Measurements from ENCODE around the gene SESN1. TPM values are rescaled to one million over a fixed set of nuclear protein-coding genes. Genes with fewer than 3 reads are reported as not detected.
A peak's percentile ranks its signal among the peaks of the same experiment; 100 is the strongest.
"Not testable (repeated sequence)": the region's sequence is repeated elsewhere in the genome, so short reads cannot be mapped to it uniquely, and the experiment has no call there.

The SESN1 gene
- total and polyA plus RNA-seq, 2 donors (not counting 1 experiment from before 2014, with no cell fraction given), result 16.2 to 28.6 TPM

GRCh38 chr6:109118337-109118736, 23.7 kb upstream of the SESN1 start:
- no peak for TF ChIP-seq CTCF (IDR thresholded peaks at IDR 0.05)
- no peak for TF ChIP-seq EZH2 (IDR thresholded peaks at IDR 0.05; ENCODE audit: borderline replicate concordance, insufficient read depth, low read depth, low read length, poor library complexity, severe bottlenecking)
- H3K27ac Mint-ChIP-seq, result peak overlapping the region; percentile 50
- H3K9me3 Mint-ChIP-seq (ENCODE audit: insufficient read depth), result no peaks in the 10 kb centered on the region
- no peak overlapping the region for H3K9ac ChIP-seq (ENCODE audit: low read length)
- no peak overlapping the region for H2AFZ ChIP-seq (ENCODE audit: insufficient read depth, low read depth, low read length, poor library complexity, severe bottlenecking)
- intact Hi-C loops (cut with micrococcal nuclease), result no loop called here
- H3K4me3 ChIP-seq (ENCODE audit: control extremely low read depth in 1 of 5, extremely low read depth in 1 of 5, insufficient read depth in 1 of 5, low read depth in 2 of 5, low read length in 4 of 5), result no peak overlapping the region
- H3K4me2 ChIP-seq (replicated peaks; ENCODE audit: low read depth, low read length, poor library complexity, severe bottlenecking), result no peak overlapping the region
- H3K27ac ChIP-seq (ENCODE audit: low read length in 2 of 2), result no peak overlapping the region
- peaks cover 44% of the 10 kb centered on the region for H3K4me1 Mint-ChIP-seq
- no peak for DNase-seq
- no peaks in the 10 kb centered on the region for H3K27me3 Mint-ChIP-seq
- H3K9me3 ChIP-seq (ENCODE audit: control extremely low read depth in 1 of 3, control insufficient read depth in 2 of 3, insufficient read depth in 1 of 3, low read length in 2 of 3), result no peaks in the 10 kb centered on the region
- no peaks in the 10 kb centered on the region for H3K36me3 ChIP-seq (replicated peaks in 1 of 2; ENCODE audit: control extremely low read depth in 1 of 2, control insufficient read depth in 1 of 2, extremely low read depth in 1 of 2, insufficient read depth in 2 of 2, low read length in 1 of 2)
- peaks cover 17% of the 10 kb centered on the region for H3K79me2 ChIP-seq (ENCODE audit: control insufficient read depth, insufficient read depth, low read length)
- H3K4me1 ChIP-seq (ENCODE audit: control insufficient read depth in 2 of 2, insufficient read depth in 2 of 2, low read length in 2 of 2), result peaks cover 25 to 41% of the 10 kb centered on the region in 2 donors
- no peak for ATAC-seq (ENCODE audit: low read depth)
- H3K4me3 Mint-ChIP-seq, result peak overlapping the region; percentile 14
- WGBS (ENCODE audit: insufficient coverage), result no CpG with 5 or more reads among the region's 5 CpGs
- POLR2A ChIA-PET, result interaction anchor here (0.8 kb wide), 1 partner anchor 24 kb away, joined by 3 read pairs; the partner anchor contains the start of gene SESN1
- H3K27me3 ChIP-seq (replicated peaks in 1 of 4; ENCODE audit: control extremely low read depth in 1 of 4, control insufficient read depth in 3 of 4, insufficient read depth in 4 of 4, low read length in 3 of 4), result no peaks in the 10 kb centered on the region
- CTCF ChIA-PET, result no interaction called here
- no peaks in the 10 kb centered on the region for H4K20me1 ChIP-seq (ENCODE audit: control insufficient read depth, insufficient read depth, low read length, poor library complexity, severe bottlenecking)

DNA sequence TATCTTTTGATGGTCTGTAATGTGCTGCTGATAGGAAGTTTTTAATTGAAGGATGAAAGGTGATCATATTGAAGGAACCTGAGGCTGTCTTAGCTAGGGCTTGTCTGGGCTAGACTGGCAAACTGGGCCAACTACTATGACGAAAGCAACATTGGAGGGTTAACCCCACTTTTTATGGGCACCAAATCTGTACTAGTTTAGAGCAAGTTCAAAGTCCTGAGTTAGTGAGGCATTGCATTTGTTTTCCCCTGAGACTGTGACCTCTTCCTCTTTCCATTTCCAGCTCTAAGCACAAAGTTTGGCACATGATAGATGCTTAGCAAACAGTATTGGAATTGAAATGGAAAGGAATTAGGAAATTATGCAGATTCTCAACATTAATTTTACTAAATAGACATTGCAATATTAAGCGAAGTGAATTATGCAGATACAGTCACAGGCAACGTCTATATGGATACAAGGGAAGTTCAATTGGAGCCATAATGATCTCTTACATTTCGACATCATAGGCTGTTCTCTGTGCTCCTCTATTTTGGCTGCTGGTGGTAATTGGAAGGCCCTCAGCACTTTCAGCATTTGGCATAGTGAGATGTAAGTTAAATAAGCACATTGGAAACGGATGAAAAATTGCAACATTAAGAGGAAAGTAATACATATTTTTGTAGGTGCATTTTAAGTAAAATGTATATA, 22.8 kb upstream of the SESN1 start:
- Histone ChIP-seq H3K27ac (ENCODE audit: low read length in 2 of 2) (peak overlapping the region; percentile 11 to 52), H3K9me3 (ENCODE audit: control extremely low read depth in 1 of 3, control insufficient read depth in 2 of 3, insufficient read depth in 1 of 3, low read length in 2 of 3) (no peaks in the 10 kb centered on the region), H3K79me2 (ENCODE audit: control insufficient read depth, insufficient read depth, low read length) (peaks cover 14% of the 10 kb centered on the region), H3K36me3 (replicated peaks in 1 of 2; ENCODE audit: control extremely low read depth in 1 of 2, control insufficient read depth in 1 of 2, extremely low read depth in 1 of 2, insufficient read depth in 2 of 2, low read length in 1 of 2) (no peaks in the 10 kb centered on the region), H3K4me2 (replicated peaks; ENCODE audit: low read depth, low read length, poor library complexity, severe bottlenecking) (peak overlapping the region; percentile 51), H3K4me3 (ENCODE audit: control extremely low read depth in 1 of 5, extremely low read depth in 1 of 5, insufficient read depth in 1 of 5, low read depth in 2 of 5, low read length in 4 of 5) (no peak overlapping the region), H4K20me1 (ENCODE audit: control insufficient read depth, insufficient read depth, low read length, poor library complexity, severe bottlenecking) (no peaks in the 10 kb centered on the region), H3K9ac (ENCODE audit: low read length) (no peak overlapping the region), H3K4me1 (ENCODE audit: control insufficient read depth in 2 of 2, insufficient read depth in 2 of 2, low read length in 2 of 2) (peaks cover 25 to 41% of the 10 kb centered on the region in 2 donors), H3K27me3 (replicated peaks in 1 of 4; ENCODE audit: control extremely low read depth in 1 of 4, control insufficient read depth in 3 of 4, insufficient read depth in 4 of 4, low read length in 3 of 4) (no peaks in the 10 kb centered on the region), H2AFZ (ENCODE audit: insufficient read depth, low read depth, low read length, poor library complexity, severe bottlenecking) (no peak overlapping the region)
- ChIA-PET CTCF (interaction anchor here (0.6 kb wide), 1 partner anchor 938 kb away, joined by 3 read pairs; no protein-coding TSS in a partner anchor), POLR2A (interaction anchor here (1.0 kb wide), 1 partner anchor 23 kb away, joined by 4 read pairs; the partner anchor contains the start of gene SESN1)
- Mint-ChIP-seq H3K4me3 (peak overlapping the region; percentile 26), H3K4me1 (peaks cover 44% of the 10 kb centered on the region), H3K27ac (peak overlapping the region; percentile 39), H3K27me3 (no peaks in the 10 kb centered on the region), H3K9me3 (ENCODE audit: insufficient read depth) (no peaks in the 10 kb centered on the region)
- DNase-seq, result peak; percentile 88
- TF ChIP-seq CTCF (IDR thresholded peaks at IDR 0.05) (no peak), EZH2 (IDR thresholded peaks at IDR 0.05; ENCODE audit: borderline replicate concordance, insufficient read depth, low read depth, low read length, poor library complexity, severe bottlenecking) (no peak)
- intact Hi-C loops (cut with micrococcal nuclease), result loop anchor here (1.0 kb wide), 2 partner anchors 22 to 265 kb away; partner anchors contain the start of genes CD164 and CEP57L1
- peak; percentile 96 for ATAC-seq (ENCODE audit: low read depth)
- WGBS (ENCODE audit: insufficient coverage), result 42% methylated on average over 2 of the region's 5 CpGs

DNA sequence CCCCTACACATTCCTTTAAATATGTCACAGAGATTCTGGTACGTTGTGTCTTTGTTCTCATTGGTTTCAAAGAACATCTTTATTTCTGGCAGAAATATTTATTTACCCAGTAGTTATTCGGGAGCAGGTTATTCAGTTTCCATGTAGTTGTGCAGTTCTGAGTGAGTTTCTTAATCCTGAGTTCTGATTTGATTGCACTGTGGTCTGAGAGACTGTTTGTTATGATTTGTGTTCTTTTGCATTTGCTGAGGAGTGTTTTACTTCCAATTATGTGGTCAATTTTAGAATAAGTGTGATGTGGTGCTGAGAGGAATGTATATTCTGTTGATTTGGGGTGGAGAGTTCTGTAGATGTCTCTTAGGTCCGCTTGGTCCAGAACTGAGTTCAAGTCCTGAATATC, 18.0 kb upstream of the SESN1 start:
- CTCF ChIA-PET; H4K20me1 ChIP-seq (ENCODE audit: control insufficient read depth, insufficient read depth, low read length, poor library complexity, severe bottlenecking); H3K9me3 Mint-ChIP-seq (ENCODE audit: insufficient read depth); H3K9me3 ChIP-seq (ENCODE audit: control extremely low read depth in 1 of 3, control insufficient read depth in 2 of 3, insufficient read depth in 1 of 3, low read length in 2 of 3); ATAC-seq (ENCODE audit: low read depth); H3K9ac ChIP-seq (ENCODE audit: low read length); H3K79me2 ChIP-seq (ENCODE audit: control insufficient read depth, insufficient read depth, low read length); H3K4me2 ChIP-seq (replicated peaks; ENCODE audit: low read depth, low read length, poor library complexity, severe bottlenecking); POLR2A ChIA-PET; H3K27ac ChIP-seq (ENCODE audit: low read length in 2 of 2); H3K27me3 ChIP-seq (replicated peaks in 1 of 4; ENCODE audit: control extremely low read depth in 1 of 4, control insufficient read depth in 3 of 4, insufficient read depth in 4 of 4, low read length in 3 of 4); intact Hi-C loops (cut with micrococcal nuclease); H3K4me3 ChIP-seq (ENCODE audit: control extremely low read depth in 1 of 5, extremely low read depth in 1 of 5, insufficient read depth in 1 of 5, low read depth in 2 of 5, low read length in 4 of 5); H2AFZ ChIP-seq (ENCODE audit: insufficient read depth, low read depth, low read length, poor library complexity, severe bottlenecking); H3K27ac Mint-ChIP-seq; DNase-seq; H3K36me3 ChIP-seq (replicated peaks in 1 of 2; ENCODE audit: control extremely low read depth in 1 of 2, control insufficient read depth in 1 of 2, extremely low read depth in 1 of 2, insufficient read depth in 2 of 2, low read length in 1 of 2); H3K27me3 Mint-ChIP-seq; H3K4me3 Mint-ChIP-seq: not testable (repeated sequence)
- peaks cover 7 to 12% of the 10 kb centered on the region in 2 donors for H3K4me1 ChIP-seq (ENCODE audit: control insufficient read depth in 2 of 2, insufficient read depth in 2 of 2, low read length in 2 of 2)
- peaks cover 24% of the 10 kb centered on the region for H3K4me1 Mint-ChIP-seq
- WGBS (ENCODE audit: insufficient coverage), result 86% methylated on average over 1 of the region's 3 CpGs
